OCI-LY1 (cell line): ENCODE results near the gene CREB3L1.
A peak's percentile ranks its signal among the peaks of the same experiment; 100 is the strongest.

Source experiments
- CTCF ChIP-seq: fragments of 200-600 bp; sonication (generic), shearing (Covaris generic); IDR thresholded peaks from 2 replicates; pipeline ENCODE4 v1.5.1; 2017; ENCODE audit warnings: mild to moderate bottlenecking, antibody characterized with exemption, low read length, moderate library complexity, mixed read lengths
- EZH2 ChIP-seq: fragments of 200-600 bp; sonication (generic), shearing (Covaris generic); IDR thresholded peaks from 2 replicates; pipeline ENCODE4 v1.8.0; 2017; ENCODE audit warnings: borderline replicate concordance, mixed run types, mild to moderate bottlenecking, antibody characterized with exemption, low read length, moderate library complexity, mixed read lengths

- TF ChIP-seq CTCF: no peak
- TF ChIP-seq EZH2: 0 out of 2 replicates have a peak, but pooled peaks have one; percentile 68
Measured at GRCh38 chr11:46332568-46333393, 55.3 kb downstream of the CREB3L1 start.
